ENCODE data around the gene CYP24A1. TPM values are rescaled to one million over a fixed set of nuclear protein-coding genes. Genes with fewer than 3 reads are reported as not detected.
A peak's percentile ranks its signal among the peaks of the same experiment; 100 is the strongest.

Gene CYP24A1
- total RNA-seq (2021; fragmentation: NEBNext Ultra II Directional; extraction: Animal tissue kit (Norgen Biotek cat#: 25700)) (not detected in 2 replicates), polyA plus RNA-seq (2011; rRNA removed) (0.08 TPM in 1 of 2 replicates, not detected in the other), polyA minus RNA-seq (2011; rRNA and poly(A)+ RNA removed) (0.93 TPM in 1 of 2 replicates, not detected in the other)
- 0.03 TPM for polyA plus RNA-seq (2011; cell fraction: cytosol; rRNA removed)
- polyA plus RNA-seq (2011; cell fraction: nucleus; rRNA removed) = not detected
- 0.09 TPM in 1 of 4 replicates, not detected in the others for polyA plus RNA-seq (2012, experiment 1 of 2)
- polyA plus RNA-seq (2012, experiment 2 of 2) = not detected
- polyA plus RNA-seq (2013, experiment 1 of 2) = 0.04 TPM
- polyA plus RNA-seq (2013, experiment 2 of 2) = 0.15 TPM
- not detected for polyA minus RNA-seq (2011; cell fraction: cytosol; rRNA and poly(A)+ RNA removed)
- not detected for polyA minus RNA-seq (2011; cell fraction: nucleus; rRNA and poly(A)+ RNA removed)
- long read RNA-seq, experiment 1 = 0 reads
- long read RNA-seq, experiment 2 = 0 reads

GRCh38 chr20:54173653-54174456, at the start of gene CYP24A1:
CYP24A1 (minus strand) TSS chr20:54173986; CDS start chr20:54173579, 407 bp downstream.
- H3K9me3 ChIP-seq (ENCODE audit: insufficient read depth in 2 of 2, low read depth in 1 of 2, low read length in 1 of 2) = no peaks in the 10 kb centered on the region
- H3K9ac ChIP-seq (replicated peaks in 1 of 4; ENCODE audit: extremely low read depth in 1 of 4, low read depth in 3 of 4, low read length in 3 of 4) = no peak within 1 kb of the TSS; a peak in 1 of 7 replicates
- H3K23me2 ChIP-seq (ENCODE audit: low read depth, low read length) = peaks cover 14% of the 10 kb centered on the region
- H3K4me2 ChIP-seq (ENCODE audit: insufficient read depth in 1 of 2, low read depth in 2 of 2, low read length in 2 of 2) = peak within 1 kb of the TSS; percentile 51 to 81
- no peak within 1 kb of the TSS for H2BK15ac ChIP-seq (ENCODE audit: low read length)
- no peak within 1 kb of the TSS for H2BK120ac ChIP-seq (replicated peaks; ENCODE audit: low read depth, low read length)
- peak within 1 kb of the TSS; percentile 26 to 58 (median 44); a peak in 7 of 8 replicates for H3K4me3 ChIP-seq (ENCODE audit: extremely low read depth in 1 of 4, insufficient read depth in 2 of 4, low read depth in 3 of 4, low read length in 4 of 4)
- H4K20me1 ChIP-seq (replicated peaks in 1 of 2; ENCODE audit: control insufficient read depth in 1 of 2, insufficient read depth in 2 of 2, low read length in 2 of 2) = peaks cover 0 to 3% of the 10 kb centered on the region in 2 experiments
- no peak within 1 kb of the TSS for H2AK5ac ChIP-seq (ENCODE audit: low read depth, low read length)
- H3K27ac ChIP-seq (ENCODE audit: low read depth, low read length) = no peak within 1 kb of the TSS
- H4K5ac ChIP-seq (ENCODE audit: insufficient read length, low read depth, low read length) = no peak within 1 kb of the TSS
- no peak within 1 kb of the TSS; the same call in 1 of the 2 replicates for H4K8ac ChIP-seq (ENCODE audit: extremely low read depth, insufficient read depth, low read length)
- H3K14ac ChIP-seq (ENCODE audit: insufficient read length) = no peak within 1 kb of the TSS
- H2BK5ac ChIP-seq (ENCODE audit: low read depth, low read length) = no peak within 1 kb of the TSS
- H4K91ac ChIP-seq (replicated peaks; ENCODE audit: insufficient read length, low read length) = no peak within 1 kb of the TSS
- POLR2A ChIA-PET (ENCODE audit: partially characterized antibody) = interaction anchor here (1.8 kb wide), 1 partner anchor 34 kb away, joined by 4 read pairs; the partner anchor contains the start of gene PFDN4
- no peak within 1 kb of the TSS for H3K23ac ChIP-seq (ENCODE audit: insufficient read length)
- no peak within 1 kb of the TSS for H3K18ac ChIP-seq (ENCODE audit: extremely low read depth, low read length)
- H3K36me3 ChIP-seq (ENCODE audit: control insufficient read depth in 2 of 4, insufficient read depth in 4 of 4, low read length in 3 of 4) = no peaks in the 10 kb centered on the region
- H3K4ac ChIP-seq (replicated peaks; ENCODE audit: insufficient read length, low read depth, low read length) = no peak within 1 kb of the TSS
- DNase-seq (ENCODE audit: low read depth in 1 of 2, low spot score in 2 of 2) (peak in 1 of 2 experiments; percentile 78), FAIRE-seq (no peak)
- H2AFZ ChIP-seq (ENCODE audit: low read length) = peak within 1 kb of the TSS; percentile 31
- H3K4me1 ChIP-seq (replicated peaks in 1 of 4; ENCODE audit: control insufficient read depth in 3 of 4, insufficient read depth in 4 of 4, low read length in 3 of 4) = peaks cover 4 to 16% (median 9%) of the 10 kb centered on the region in 4 experiments; a peak in 6 of 7 replicates
- H2BK20ac ChIP-seq (ENCODE audit: low read length) = peak within 1 kb of the TSS; percentile 67; the same call in 1 of the 2 replicates
- 6% methylated on average over 30 of the region's 61 CpGs; no CpG with 5 or more reads in 1 of the 2 experiments for WGBS, 2 experiments (ENCODE audit: extremely low coverage in 1 of 2, insufficient coverage in 1 of 2, insufficient read length in 1 of 2, insufficient replicate concordance in 2 of 2, low coverage in 1 of 2, low lambda C conversion rate in 2 of 2, missing lambda C conversion rate in 1 of 2)
- CTCF ChIA-PET (ENCODE audit: partially characterized antibody) = interaction anchor here (0.6 to 2.2 kb wide), 6 partner anchors 34 to 418 kb away, joined by 3 to 12 read pairs (median 4); partner anchors contain the start of gene PFDN4
- peak within 1 kb of the TSS; percentile 72; the same call in 1 of the 2 replicates for H2BK12ac ChIP-seq (ENCODE audit: low read depth, low read length)
- H3K79me2 ChIP-seq (ENCODE audit: control insufficient read depth in 1 of 2, insufficient read depth in 2 of 2, low read length in 2 of 2) = no peaks in the 10 kb centered on the region
- H3K79me1 ChIP-seq (ENCODE audit: low read depth, low read length) = no peaks in the 10 kb centered on the region
- H3K27me3 ChIP-seq (replicated peaks in 1 of 4; ENCODE audit: control insufficient read depth in 3 of 4, extremely low read depth in 1 of 4, insufficient read depth in 3 of 4, low read length in 3 of 4) = peaks cover 32 to 55% (median 52%) of the 10 kb centered on the region in 4 experiments
- H3K56ac ChIP-seq (replicated peaks; ENCODE audit: insufficient read length, low read depth, low read length) = no peak within 1 kb of the TSS
- TF ChIP-seq JUN (IDR thresholded peaks at IDR 0.05; ENCODE audit: low read depth, low read length) = no peak
- TF ChIP-seq TBP (IDR thresholded peaks at IDR 0.05; ENCODE audit: low read depth, low read length) = 0 out of 2 replicates have a peak, but pooled peaks have one; percentile 19
- TF ChIP-seq MAX (IDR thresholded peaks at IDR 0.05) = peak; percentile 93
- TF ChIP-seq, protein P1, sequence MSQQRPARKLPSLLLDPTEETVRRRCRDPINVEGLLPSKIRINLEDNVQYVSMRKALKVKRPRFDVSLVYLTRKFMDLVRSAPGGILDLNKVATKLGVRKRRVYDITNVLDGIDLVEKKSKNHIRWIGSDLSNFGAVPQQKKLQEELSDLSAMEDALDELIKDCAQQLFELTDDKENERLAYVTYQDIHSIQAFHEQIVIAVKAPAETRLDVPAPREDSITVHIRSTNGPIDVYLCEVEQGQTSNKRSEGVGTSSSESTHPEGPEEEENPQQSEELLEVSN (IDR thresholded peaks at IDR 0.05) = peak; percentile 90
- peak; percentile 40 for TF ChIP-seq EZH2 (IDR thresholded peaks at IDR 0.05; ENCODE audit: low read depth, low read length, severe bottlenecking)
- TF ChIP-seq NANOG (IDR thresholded peaks at IDR 0.05; ENCODE audit: insufficient read depth, low read depth, low read length, poor library complexity, severe bottlenecking) = no peak
- TF ChIP-seq CREB1 (IDR thresholded peaks at IDR 0.05) = 0 out of 2 replicates have a peak, but pooled peaks have one; percentile 12
- peak; percentile 91 for TF ChIP-seq KDM4A (IDR thresholded peaks at IDR 0.05; ENCODE audit: low read depth, low read length, severe bottlenecking)
